Measurements from ENCODE around the gene EPHA1. TPM values are rescaled to one million over a fixed set of nuclear protein-coding genes. Genes with fewer than 3 reads are reported as not detected.
A peak's percentile ranks its signal among the peaks of the same experiment; 100 is the strongest.

Gene EPHA1
- polyA plus RNA-seq, 1 experiment, result 0.09 TPM

- Histone ChIP-seq H3K27me3 (ENCODE audit: control insufficient read depth, insufficient read depth, low read length) (no peaks in the 10 kb centered on the region), H3K27ac (ENCODE audit: low read depth, low read length) (peak overlapping the region; percentile 52), H3K9me3 (ENCODE audit: control insufficient read depth, insufficient read depth, low read length) (no peaks in the 10 kb centered on the region; the same call in 1 of the 2 replicates), H3K4me3 (ENCODE audit: low read depth, low read length) (no peak overlapping the region)
- ChIA-PET CTCF (interaction anchor here (0.6 to 1.6 kb wide), 4 partner anchors 8 to 148 kb away, joined by 3 to 5 read pairs (median 5); no protein-coding TSS in a partner anchor), POLR2A (interaction anchor here (1.0 to 1.3 kb wide), 2 partner anchors 8 to 13 kb away, joined by 3 to 4 read pairs; no protein-coding TSS in a partner anchor)
- DNase-seq (ENCODE audit: low read depth, low spot score), result no peak
- TF ChIP-seq CTCF (IDR thresholded peaks at IDR 0.05; ENCODE audit: low read depth, low read length), result no peak; the same call in 1 of the 2 replicates
Observed at GRCh38 chr7:143388051-143388450, 20.6 kb downstream of the EPHA1 start.

GRCh38 chr7:143387156-143387975 lies 21.3 kb downstream of the EPHA1 start:
- DNase-seq (ENCODE audit: low read depth, low spot score), result no peak
- H3K27me3 ChIP-seq (ENCODE audit: control insufficient read depth, insufficient read depth, low read length), result no peaks in the 10 kb centered on the region
- CTCF ChIA-PET, result interaction anchor here (0.6 to 1.6 kb wide), 3 partner anchors 7 to 30 kb away, joined by 3 to 5 read pairs (median 5); no protein-coding TSS in a partner anchor
- TF ChIP-seq CTCF (IDR thresholded peaks at IDR 0.05; ENCODE audit: low read depth, low read length), result peak; percentile 20; the same call in 1 of the 2 replicates
- POLR2A ChIA-PET, result interaction anchor here (1.0 to 1.3 kb wide), 2 partner anchors 9 to 14 kb away, joined by 3 to 4 read pairs; no protein-coding TSS in a partner anchor
- no peak overlapping the region for H3K27ac ChIP-seq (ENCODE audit: low read depth, low read length)
- no peaks in the 10 kb centered on the region; the same call in 1 of the 2 replicates for H3K9me3 ChIP-seq (ENCODE audit: control insufficient read depth, insufficient read depth, low read length)
- peak overlapping the region; percentile 29; the same call in 1 of the 2 replicates for H3K4me3 ChIP-seq (ENCODE audit: low read depth, low read length)

- Histone ChIP-seq H3K27me3 (ENCODE audit: control insufficient read depth, insufficient read depth, low read length) (no peaks in the 10 kb centered on the region), H3K9me3 (ENCODE audit: control insufficient read depth, insufficient read depth, low read length) (no peaks in the 10 kb centered on the region; the same call in 1 of the 2 replicates), H3K4me3 (ENCODE audit: low read depth, low read length) (peak overlapping the region; percentile 45), H3K27ac (ENCODE audit: low read depth, low read length) (no peak overlapping the region)
- POLR2A ChIA-PET, result interaction anchor here (1.1 kb wide), 1 partner anchor 21 kb away, joined by 11 read pairs; no protein-coding TSS in a partner anchor
- TF ChIP-seq CTCF (IDR thresholded peaks at IDR 0.05; ENCODE audit: low read depth, low read length), result no peak
- CTCF ChIA-PET, result interaction anchor here (1.1 kb wide), 1 partner anchor 146 kb away, joined by 3 read pairs; no protein-coding TSS in a partner anchor
- no peak for DNase-seq (ENCODE audit: low read depth, low spot score)
Observed at GRCh38 chr7:143385891-143386781, 22.5 kb downstream of the EPHA1 start.

GRCh38 chr7:143384661-143385631 lies 23.7 kb downstream of the EPHA1 start:
- Histone ChIP-seq H3K27me3 (ENCODE audit: control insufficient read depth, insufficient read depth, low read length) (no peaks in the 10 kb centered on the region), H3K27ac (ENCODE audit: low read depth, low read length) (peak overlapping the region; percentile 31), H3K4me3 (ENCODE audit: low read depth, low read length) (peak overlapping the region; percentile 93), H3K9me3 (ENCODE audit: control insufficient read depth, insufficient read depth, low read length) (no peaks in the 10 kb centered on the region; the same call in 1 of the 2 replicates)
- CTCF ChIA-PET, result interaction anchor here (0.9 to 2.2 kb wide), 4 partner anchors 20 to 170 kb away, joined by 3 to 10 read pairs (median 4); no protein-coding TSS in a partner anchor
- TF ChIP-seq CTCF (IDR thresholded peaks at IDR 0.05; ENCODE audit: low read depth, low read length), result no peak
- POLR2A ChIA-PET, result interaction anchor here (0.6 to 6.2 kb wide), 7 partner anchors 7 to 97 kb away, joined by 3 to 83 read pairs (median 5); partner anchors contain the start of gene CASP2
- no peak for DNase-seq (ENCODE audit: low read depth, low spot score)

All from AG04450 (cell line).